K562 (cell line): Measurements from ENCODE around the gene DGKB.

Experiments
- BACH1 ChIP-seq: fragments of 200-800 bp; sonication (Bioruptor generic); IDR thresholded peaks from 2 replicates; pipeline ENCODE4 v1.6.1; 2016; ENCODE audit warnings: missing genetic modification characterization, missing compliant biosample characterization
- CTCF ChIP-seq, 3 experiments: IDR thresholded peaks in 2 of 3; conservative IDR thresholded peaks in 1 of 3; 2 replicates each; pipeline ENCODE4 v1.5.1; 2011 to 2012; ENCODE audit warnings: low read length in 3 of 3, mild to moderate bottlenecking in 3 of 3, control low read depth in 2 of 3, improper control_type of control experiment in 1 of 3, inconsistent platforms in 1 of 3, low read depth in 1 of 3, mixed read lengths in 1 of 3, moderate library complexity in 1 of 3; ENCODE audit not compliant: insufficient read depth in 2 of 3
- EZH2 ChIP-seq: IDR thresholded peaks from 2 replicates; pipeline ENCODE4 v1.6.1; 2012; ENCODE audit warnings: low read depth, mild to moderate bottlenecking, inconsistent platforms, low read length, borderline replicate concordance
- TAF7 ChIP-seq: fragments of 450-650 bp; IDR thresholded peaks from 2 replicates; pipeline ENCODE4 v1.6.1; 2016; ENCODE audit warnings: missing genetic modification characterization, missing compliant biosample characterization

- TF ChIP-seq CTCF (IDR thresholded peaks at IDR 0.05 in 2 of 3, conservative IDR thresholded peaks at IDR 0.05 in 1 of 3; ENCODE audit: insufficient read depth in 2 of 3, low read depth in 1 of 3, low read length in 3 of 3), result no peak
- TF ChIP-seq BACH1 (tag), result no peak
- TF ChIP-seq EZH2, result no peak
- TF ChIP-seq TAF7 (tag), result no peak
Measured at GRCh38 chr7:14271441-14271840, 631.1 kb downstream of the DGKB start.
